GM23338 (cell line): ENCODE measurements around the gene HYAL2.

Source experiments
- CREB1 ChIP-seq: fragments of 250-450 bp; sonication (Bioruptor Pico); IDR thresholded peaks from 2 replicates; pipeline ENCODE4 v1.5.0; 2020; ENCODE audit warnings: low read depth, mild to moderate bottlenecking, moderate library complexity
- JUNB ChIP-seq: IDR thresholded peaks from one replicate; pipeline ENCODE4 v1.6.1; 2016; ENCODE audit warnings: antibody characterized with exemption; ENCODE audit not compliant: unreplicated experiment
- POLR2AphosphoS5 ChIP-seq: IDR thresholded peaks from 2 replicates; pipeline ENCODE4 v1.6.1; 2016; ENCODE audit warnings: antibody characterized with exemption, low read depth
- TF ChIP-seq, protein P1 (sequence below), 2 experiments: fragments of 200-600 bp in 1 of 2; sonication (generic) in 1 of 2; conservative IDR thresholded peaks; 2 replicates each; pipeline versions ENCODE4 v1.5.1 to v1.6.1; 2016 to 2017; ENCODE audit warnings: antibody characterized with exemption in 2 of 2, low read depth in 2 of 2, mild to moderate bottlenecking in 2 of 2, moderate library complexity in 1 of 2

DNA sequence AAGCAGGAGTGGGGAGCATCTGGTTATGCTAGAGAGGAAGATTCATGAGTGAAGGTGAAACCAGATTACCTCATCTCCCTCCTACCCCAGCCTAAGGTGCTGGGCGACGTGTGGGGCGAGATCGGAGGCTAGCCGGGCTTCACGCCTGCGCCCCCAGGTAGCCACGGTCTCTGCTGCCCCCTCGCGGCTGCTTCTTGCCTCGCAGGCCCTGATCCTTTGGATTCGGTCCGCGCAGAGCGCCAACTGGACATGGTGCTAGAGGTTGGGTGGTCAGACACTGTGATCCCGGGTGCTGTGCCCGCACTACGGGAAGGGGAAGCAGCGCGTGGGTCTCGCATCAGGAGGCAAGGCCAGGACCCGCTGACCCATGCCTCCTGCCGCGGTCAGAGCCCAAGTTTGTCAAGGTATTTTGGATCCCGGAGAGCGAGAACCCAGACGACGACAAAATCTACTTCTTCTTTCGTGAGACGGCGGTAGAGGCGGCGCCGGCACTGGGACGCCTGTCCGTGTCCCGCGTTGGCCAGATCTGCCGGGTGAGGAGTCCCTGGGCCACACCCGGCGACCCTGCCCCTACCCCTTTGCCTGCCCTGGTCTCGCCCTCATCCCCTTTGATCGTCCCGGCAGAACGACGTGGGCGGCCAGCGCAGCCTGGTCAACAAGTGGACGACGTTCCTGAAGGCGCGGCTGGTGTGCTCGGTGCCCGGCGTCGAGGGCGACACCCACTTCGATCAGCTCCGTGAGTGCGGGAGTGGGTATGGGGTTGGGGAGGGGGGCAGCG, 49.4 kb downstream of the HYAL2 start:
- TF ChIP-seq CREB1 (CRISPR knock-in tag) (peak; percentile 26; the same call in 1 of the 2 replicates), JUNB (no peak), POLR2AphosphoS5 (no peak)
- TF ChIP-seq, protein P1, sequence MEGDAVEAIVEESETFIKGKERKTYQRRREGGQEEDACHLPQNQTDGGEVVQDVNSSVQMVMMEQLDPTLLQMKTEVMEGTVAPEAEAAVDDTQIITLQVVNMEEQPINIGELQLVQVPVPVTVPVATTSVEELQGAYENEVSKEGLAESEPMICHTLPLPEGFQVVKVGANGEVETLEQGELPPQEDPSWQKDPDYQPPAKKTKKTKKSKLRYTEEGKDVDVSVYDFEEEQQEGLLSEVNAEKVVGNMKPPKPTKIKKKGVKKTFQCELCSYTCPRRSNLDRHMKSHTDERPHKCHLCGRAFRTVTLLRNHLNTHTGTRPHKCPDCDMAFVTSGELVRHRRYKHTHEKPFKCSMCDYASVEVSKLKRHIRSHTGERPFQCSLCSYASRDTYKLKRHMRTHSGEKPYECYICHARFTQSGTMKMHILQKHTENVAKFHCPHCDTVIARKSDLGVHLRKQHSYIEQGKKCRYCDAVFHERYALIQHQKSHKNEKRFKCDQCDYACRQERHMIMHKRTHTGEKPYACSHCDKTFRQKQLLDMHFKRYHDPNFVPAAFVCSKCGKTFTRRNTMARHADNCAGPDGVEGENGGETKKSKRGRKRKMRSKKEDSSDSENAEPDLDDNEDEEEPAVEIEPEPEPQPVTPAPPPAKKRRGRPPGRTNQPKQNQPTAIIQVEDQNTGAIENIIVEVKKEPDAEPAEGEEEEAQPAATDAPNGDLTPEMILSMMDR (conservative IDR thresholded peaks at IDR 0.05; ENCODE audit: low read depth in 2 of 2) = peak; percentile 89 to 100
